ENCODE data around the gene SLC40A1.

SLC40A1 gene

DNA sequence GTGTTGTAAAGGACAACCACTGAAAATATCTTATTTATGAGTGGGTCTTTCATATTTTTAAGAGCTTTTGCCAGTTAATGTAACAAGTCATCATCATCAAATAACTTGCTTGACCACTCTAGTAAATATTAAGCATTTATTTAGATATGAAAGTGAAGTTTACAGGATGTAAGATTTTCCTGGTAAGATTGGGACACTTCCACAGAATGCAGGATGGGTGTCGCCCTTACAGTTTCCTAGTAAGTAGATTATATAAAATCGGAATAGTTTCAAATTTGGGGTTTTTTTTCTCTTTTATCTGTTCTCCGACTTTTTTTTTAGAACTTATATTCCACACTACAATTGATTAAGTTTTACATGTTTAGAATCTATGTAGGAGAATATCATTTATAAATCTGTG, 14.8 kb upstream of the SLC40A1 start:
- DNase-seq, result peak in 1 of 5 donors; percentile 34

DNA sequence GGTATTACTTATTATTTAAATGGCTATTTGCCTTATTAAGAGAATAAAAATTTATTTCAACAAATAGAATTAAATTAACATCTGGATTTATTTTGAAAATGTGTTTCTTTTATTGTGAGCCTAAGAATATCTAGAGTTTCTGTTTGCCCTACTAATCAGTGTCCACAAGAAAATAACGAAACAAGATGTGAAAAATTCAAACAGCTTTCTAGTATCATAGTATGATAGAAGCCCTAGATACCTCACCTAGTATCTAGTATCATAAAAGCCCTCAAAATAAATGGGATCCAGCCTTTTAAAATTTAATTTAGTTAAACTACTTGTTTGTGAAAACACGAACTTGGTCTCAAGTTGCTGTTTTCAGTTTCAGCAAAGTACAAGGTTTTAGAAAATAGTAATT, 13.7 kb upstream of the SLC40A1 start:
- DNase-seq, result no peak

DNA sequence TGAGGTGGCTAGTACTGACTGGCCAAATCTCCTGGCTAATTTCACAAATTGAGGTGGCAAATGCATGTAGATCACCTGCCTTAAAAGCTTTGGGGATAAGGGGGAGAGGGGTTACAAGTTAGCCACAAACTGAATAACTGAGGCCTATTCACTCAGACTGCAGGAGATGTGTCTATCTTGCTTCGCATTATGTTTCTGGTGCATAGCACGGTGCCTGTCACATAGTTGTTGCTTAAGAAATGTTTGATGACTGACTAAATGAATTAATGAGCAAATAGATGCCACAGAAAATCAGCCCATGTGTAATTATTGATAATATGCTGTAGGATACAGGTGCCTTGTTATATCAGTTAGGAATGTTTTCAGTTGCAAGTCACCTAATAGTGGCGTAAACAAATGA, 12.5 kb upstream of the SLC40A1 start:
- no peak for DNase-seq

DNA sequence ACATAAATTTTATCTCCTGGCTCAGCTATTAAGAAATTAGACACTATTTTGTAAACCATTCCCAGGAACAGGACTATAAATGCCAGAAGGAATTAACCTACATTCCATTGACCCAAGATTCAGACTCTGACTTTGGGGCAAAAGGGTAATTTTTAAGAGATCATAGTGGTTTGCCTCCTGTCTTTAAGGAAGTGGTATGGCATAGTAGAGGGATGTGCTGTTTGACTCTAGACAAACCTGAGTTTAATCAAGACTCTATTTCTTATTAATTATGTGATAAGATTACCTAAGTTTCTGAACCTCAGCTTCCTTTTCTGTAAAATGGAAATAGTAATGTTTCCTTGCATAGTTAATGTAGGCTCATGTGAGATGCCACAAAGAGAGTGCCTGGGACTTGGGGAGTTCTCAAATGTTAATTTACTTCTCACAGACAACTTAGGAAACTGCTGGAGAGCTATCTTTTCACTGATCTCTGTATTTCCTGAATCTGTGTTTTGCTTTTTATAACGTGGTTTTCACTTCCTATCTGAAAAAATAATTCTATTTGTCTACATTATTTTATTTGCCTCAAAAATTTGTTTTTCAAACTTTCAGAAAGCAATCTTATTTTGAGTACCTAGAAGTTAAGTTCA, 11.9 kb upstream of the SLC40A1 start:
- no peak for DNase-seq

DNA sequence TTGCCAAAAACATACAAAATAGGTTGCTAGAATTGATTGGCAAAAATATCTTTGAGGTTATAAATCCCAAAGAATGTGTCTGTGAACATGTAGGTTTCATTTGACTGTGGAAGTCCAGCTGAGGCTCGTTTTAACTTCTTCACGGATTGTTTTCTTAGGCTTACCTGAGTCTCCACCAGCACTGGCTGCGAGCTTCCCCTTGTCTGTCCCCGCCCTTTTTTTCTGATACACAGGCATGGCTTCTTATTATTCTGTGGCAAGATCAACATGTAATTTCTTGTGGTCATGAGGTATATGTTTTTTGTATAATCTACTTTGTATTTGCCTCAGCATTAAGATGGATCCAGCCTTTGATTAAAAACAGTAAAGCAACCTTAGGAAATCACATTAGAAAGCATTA, 7.2 kb upstream of the SLC40A1 start:
- DNase-seq, result no peak

DNA sequence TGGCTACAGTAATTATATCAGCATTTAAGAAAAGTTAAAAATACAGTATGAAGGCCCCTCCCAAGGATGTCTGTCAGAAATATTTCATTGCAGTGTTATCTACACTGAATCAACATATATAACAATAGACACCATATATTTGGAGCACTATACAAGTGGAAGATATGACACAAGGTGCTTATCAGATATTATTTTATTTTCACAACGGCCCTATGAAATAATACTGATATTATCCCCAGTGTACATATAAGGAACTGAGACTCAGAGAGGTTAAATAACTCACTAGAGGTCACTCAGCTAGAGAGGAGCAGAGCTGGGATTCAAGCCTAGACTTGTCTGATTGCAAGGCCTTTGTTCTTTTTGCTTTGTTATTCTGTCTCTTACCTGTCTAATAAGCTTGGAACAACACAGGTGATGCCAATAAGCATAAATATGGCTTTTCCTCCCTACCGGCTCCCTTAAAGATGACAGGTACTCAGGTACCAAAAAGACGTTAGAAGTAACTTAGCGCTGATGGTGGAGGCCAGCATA, 4.7 kb upstream of the SLC40A1 start:
- DNase-seq, result no peak

DNA sequence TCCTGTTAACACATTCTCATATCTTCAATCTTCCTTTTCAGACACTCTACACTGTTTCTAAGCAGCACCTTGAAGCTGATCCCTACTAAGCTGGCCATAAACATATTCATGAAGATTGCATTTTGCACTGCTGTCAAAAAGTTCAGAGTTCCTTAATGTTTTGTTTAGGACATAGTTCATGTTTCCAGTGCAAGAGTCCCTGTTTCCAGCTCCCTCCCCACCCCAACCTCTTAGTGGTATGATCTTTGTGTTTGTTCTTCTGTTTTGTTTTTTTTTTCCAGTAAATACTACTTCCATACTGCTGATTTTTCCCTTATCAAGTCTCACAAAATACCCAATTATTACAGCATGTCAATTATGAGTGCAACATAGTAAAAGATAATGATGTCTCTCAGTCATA, 4.1 kb upstream of the SLC40A1 start:
- no peak for DNase-seq

DNA sequence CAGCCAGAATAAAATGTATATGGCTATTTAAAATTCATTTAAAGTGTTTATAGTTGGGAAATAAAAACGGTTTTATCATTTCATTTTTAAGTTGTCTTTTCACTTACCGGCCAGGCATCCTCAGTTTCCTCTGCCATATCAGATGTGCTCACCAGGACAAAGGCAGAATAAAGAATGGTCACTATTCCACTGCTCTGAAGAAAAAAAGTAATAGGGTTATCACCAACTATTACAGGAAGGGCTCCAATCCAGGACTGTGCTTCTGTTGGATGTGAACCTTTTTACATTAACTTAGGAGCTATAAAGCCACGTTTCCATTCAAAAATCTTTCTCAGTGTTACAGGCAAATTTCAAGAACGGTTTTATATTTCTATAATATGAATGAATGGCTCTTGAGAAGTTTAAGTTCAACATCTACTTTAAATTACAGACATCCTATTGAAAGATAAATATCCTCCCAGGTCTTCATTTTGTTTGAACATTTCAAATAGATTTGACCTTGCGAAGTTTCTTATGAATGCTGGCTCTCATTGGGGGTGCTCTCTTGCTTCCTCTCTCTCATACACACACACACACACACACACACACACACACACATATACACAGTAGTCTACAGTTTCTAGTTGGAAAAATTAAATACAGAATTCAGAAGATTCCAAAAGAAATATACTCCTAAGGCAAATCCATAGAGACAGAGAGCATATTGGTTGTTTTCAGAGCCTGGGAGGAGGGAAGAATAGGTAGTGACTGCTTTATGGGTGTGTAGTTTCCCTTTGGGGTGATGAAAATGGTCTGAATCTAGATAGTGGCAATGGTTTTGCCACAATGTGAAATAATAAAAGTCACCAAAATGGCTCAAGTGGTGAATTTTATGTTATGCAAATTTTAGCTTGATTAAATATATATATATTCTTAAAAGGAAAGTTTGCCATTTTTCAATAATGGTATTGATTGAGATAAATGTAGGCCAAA, 2.9 kb upstream of the SLC40A1 start:
- DNase-seq, result no peak

DNA sequence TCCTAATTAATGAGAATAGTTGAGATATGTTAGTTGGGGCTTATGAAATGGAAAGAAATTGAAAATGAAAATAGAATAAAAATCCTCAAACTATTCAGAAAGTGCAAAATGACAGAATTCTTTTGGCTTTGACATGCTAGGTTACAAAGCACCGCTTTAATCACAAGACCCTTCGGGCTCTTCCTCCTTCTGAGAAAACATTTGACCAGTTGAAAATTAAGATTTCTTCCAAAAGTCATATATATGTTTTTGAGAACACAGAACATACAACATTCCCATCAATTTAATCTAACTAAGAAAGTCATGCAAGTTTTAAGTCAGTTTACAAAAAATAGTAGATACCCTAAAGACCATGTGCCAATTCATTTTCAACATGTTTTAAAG, 2.2 kb upstream of the SLC40A1 start:
- DNase-seq, result no peak

DNA sequence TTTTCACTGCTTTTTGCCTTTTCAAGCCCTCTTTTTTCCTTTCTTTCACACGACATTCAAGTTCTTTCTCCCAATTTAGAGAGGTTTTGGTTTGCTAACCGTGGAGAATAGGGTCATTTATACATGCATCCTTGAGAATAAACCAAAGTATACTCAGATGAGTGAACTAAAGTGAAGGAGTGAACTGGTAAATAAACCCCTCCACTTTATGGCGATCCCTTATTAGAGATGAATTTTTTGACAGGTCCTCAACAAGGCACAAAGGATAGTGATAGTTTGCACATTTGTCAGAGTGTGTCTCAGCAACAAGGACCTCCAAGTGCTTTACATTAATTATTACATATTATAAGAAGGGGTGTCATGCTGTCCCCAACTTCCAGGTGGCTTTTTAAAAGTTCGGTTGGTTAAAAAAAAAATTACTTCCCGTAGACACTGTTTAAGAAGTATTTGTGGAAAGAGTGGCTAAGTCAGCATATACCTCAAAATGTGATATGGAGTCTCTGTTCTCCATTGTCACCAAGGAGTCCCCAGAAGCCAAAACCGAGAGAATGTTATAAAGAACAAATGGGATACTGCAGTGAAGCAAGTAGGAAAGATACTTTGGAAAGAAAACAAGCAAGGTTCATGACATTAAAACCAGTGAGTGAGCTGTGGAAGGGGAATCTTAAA, 1.7 kb upstream of the SLC40A1 start:
- no peak for DNase-seq

DNA sequence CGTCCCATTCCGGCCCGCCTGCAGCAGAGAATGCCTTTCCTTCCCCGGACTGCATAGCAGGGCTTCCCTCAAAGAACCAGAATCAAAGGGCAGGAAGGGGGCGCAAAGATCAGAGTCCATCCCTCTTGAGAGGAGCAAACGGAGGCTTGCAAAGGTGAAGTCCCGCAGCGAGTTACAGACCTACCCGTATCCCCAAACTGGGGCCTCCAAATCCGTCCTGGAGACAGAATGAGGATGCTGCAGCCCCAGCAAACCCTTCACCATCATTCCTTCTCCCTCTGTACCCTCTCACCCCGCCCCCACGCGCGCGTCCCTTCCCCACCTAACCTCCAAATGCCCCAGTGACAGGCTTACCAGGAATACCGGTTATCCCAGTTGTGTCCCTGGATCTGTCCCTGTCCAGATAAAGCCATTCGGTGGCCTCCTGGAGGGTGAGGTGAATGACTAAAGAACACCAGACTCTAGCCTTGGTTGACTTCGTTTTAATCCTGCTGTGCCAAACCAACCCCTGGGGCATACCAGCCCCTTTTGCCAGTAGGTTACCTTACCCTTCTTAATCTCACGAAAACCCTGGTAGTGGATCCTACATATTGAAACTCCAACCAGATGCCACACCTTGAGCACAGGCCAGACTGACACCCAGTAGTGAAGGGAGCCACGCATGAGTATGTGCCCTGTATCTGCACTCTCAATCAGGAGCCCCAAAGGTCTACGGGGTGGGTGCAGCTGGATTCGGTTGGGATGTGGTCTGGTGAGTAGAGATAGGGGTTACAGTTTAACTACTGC, 961 bp upstream of the SLC40A1 start:
- DNase-seq, result no peak

DNA sequence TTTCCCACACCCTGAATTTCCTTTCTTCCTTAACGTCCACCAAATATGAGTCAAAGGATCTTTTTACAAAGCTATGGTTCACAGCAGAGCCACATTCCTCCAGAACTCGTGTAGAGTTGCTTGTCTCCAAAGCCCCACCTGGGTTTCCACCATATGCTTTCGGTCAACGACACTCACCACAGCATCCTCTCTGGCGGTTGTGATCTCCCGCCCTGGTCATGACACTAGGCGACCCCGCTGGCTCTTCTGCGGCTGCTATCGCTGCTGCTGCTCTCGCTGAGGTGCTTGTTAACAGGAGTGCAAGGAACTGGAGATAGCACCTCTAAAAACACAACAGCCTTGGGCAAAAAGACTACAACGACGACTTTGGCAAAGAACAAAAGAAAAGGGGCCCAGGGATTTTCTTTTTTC, 340 bp downstream of the SLC40A1 start:
- DNase-seq, result peak in 2 of 5 donors; percentile 4 to 28

DNA sequence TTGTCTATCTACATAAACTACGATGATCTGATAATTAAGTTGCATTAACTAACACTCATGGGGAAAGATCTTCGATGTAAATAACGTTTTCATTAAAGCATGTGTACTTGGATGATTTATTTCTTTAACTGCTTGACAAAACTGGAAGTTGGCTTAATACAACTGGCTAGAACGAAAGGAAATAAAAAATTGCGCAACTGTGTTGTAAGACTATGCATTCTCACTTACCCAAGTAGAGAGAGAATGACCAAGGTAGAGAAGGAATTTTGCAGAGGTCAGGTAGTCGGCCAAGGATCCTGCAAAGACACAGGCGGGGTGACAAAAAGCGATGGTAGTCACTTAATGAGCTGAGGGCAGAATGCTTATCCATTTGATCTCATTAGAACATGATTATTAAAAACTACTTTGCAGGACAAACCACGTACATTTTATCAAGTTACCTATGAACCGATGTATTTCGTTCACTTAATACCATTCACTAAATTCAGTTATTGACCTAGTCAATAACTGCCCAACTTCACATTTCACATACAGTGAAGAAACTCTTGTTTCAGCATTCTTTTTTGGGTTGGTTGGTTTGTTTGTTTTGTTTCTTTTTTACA, 900 bp downstream of the SLC40A1 start:
- no peak for DNase-seq

DNA sequence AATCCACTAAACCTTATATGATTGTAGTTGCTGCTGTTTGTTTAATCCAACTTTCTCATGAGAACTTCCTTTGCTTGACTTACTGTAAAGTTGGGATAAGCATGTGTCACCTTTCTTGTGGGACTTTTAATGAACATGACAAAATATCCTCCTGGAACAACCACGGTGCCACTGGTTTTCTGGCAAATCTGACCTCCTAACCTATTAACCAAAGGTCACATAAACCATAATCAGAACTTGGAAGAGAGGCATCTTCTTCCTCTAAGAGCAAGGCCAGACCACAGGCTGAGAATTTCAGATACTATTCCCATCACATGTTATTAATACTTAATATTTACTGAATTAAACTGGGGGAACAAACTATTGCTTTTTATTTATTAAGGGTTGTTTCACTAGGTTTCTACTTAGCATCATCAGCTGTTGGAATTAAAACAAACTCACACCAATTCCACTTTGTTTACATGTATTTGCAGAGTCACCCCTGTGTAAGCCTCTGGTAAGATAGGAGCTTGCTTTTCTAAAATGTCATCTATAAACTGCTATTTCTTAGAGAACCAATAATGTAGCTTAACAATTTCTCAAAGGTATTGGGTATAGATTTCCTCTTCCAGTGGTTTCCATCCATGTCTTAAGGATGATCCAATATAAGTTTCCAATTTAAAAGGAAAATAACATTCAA, 2.2 kb downstream of the SLC40A1 start:
- no peak for DNase-seq

DNA sequence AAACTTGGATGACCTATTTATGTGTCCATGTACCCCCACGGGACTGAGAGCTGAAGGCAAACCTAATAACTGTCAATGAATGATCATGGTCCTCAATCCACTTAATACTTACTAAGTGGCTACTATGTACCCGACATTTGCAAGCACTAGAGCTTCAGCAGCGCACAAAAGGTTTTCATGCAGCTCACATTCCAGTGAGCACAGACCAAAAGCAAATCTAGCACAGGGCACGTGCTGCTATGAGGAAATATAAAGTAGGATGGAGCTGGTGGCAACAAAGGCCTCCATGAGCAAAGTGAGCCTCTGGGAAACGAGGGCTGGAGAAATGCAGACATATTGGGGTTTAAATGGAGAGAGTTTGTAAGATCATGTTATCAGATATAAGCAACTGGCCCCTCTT, 3.5 kb downstream of the SLC40A1 start:
- DNase-seq, result no peak

DNA sequence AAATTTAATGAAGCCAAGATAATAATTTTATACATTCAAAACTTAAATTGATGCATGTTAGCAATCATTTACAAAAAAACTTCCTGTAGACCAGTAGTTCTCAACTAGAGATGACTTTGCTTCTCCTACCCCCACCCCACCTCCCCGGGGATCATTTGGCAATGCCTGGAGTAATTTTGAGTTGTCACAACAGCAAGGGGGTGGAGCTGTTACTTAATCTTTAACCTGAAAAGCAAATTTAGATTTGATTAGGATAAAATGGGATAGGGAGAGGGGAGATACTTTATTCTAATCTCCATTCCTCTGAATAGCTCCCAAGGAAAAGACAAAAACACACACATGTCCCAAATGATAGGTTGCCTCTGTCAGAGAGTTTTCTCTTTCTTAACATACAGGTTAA, 4.2 kb downstream of the SLC40A1 start:
- DNase-seq, result no peak

DNA sequence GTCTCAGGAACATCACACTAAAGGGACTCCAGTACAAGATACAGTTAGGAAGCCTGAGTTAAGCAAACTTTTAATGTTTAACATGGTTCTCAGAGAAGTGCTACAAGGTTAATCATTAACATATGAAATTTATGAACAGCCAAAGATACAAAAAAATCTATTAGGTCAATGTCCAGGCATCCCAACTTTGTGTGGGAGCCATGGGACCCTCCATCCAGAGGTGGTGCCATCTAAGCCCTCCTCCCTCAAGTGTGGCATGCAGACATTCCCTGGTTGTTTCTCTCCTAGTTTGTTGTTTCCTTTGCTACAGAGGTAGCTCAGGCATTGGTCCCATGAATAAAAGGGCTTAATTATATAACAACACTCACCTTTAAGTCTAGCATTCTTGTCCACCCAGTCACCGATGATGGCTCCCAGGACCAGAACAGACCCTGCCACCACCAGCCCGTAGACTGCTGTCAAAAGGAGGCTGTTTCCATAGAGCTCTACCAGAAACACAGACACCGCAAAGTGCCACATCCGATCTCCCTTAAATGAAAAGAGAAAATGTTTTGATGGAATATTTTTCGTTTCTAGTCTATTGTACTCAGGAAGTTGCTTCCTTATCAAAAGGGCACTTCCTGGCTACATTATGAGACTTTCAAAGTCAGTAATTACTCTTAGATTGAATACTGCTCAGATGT, 5.7 kb downstream of the SLC40A1 start:
- DNase-seq, result no peak

DNA sequence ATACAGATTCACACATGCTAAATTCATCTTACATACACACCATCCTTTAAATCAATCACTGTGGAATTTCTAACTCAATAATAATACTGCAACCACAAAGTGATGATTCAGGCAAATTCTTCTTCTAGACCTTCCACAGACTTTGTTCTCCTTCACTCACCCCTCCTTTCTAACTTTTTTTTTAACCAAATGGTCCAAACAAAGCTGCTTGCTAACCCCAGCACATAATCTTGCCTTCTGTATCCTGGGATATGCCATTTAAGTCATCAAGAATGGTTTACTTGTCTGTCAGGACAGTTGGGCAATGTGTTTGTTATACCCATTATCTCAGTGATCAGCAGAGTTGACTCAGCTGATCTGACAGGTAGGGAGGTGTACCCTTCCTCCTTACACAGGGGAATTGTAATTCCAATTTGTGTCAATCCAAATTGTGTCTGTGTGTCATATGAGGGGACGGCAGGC, 10.0 kb downstream of the SLC40A1 start:
- no peak for DNase-seq

DNA sequence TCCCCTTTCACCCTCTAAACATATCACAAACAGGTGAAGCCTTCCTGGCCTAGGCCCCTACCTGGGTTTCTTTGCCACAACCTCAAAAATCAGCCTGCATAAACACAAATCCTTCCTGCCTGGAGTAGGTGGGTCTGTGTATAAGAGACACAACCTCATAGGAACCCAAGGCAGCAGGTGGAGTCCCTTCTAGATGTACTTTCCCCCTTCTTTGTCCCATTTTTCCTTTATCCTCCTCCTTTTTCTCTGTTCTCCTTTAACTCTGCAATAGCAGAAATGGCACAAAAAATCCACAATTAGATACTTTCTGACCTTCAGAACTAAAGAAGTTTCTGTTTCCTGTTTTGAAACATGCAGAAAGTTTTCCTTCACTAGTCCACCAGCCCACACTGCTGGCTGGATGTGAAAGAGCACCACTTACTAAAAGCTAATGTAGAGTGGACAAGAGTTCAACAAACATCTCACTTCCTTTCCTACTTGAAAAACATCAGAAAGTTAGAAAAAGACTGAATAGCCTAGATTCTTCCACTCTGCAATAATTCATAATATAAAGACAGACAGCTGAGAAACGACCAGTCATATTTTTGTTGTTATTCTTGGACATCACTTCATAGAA, 11.2 kb downstream of the SLC40A1 start:
- DNase-seq, result no peak

DNA sequence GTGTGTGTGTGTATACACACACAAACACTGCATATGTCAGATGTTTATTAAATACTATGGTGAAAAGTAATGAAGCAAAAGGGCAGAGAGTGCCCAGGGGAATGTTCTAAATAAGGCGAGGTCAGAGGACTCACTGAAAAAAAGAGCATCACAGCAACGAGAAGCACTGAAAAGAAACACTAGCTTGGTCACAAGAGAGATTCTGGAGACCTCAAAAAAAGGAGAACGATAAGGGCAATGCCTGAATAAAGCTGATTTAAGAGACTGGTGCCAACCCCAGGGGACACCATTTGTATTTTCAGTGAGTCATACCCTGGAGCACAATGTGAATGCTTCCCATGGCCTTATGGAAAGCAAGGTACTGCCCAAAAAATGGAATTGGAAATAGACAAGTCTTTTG, 14.5 kb downstream of the SLC40A1 start:
- no peak for DNase-seq
